GM19324 (cell line): ENCODE measurements around the gene LAMB2.

Source experiments
- ATAC-seq: cut with Tn5 transposase; IDR thresholded peaks from one replicate; pipeline ENCODE4 v1.9.1; 2021; ENCODE audit warnings: mild to moderate bottlenecking, moderate library complexity; ENCODE audit not compliant: unreplicated experiment, low FRiP score

LAMB2 gene

DNA sequence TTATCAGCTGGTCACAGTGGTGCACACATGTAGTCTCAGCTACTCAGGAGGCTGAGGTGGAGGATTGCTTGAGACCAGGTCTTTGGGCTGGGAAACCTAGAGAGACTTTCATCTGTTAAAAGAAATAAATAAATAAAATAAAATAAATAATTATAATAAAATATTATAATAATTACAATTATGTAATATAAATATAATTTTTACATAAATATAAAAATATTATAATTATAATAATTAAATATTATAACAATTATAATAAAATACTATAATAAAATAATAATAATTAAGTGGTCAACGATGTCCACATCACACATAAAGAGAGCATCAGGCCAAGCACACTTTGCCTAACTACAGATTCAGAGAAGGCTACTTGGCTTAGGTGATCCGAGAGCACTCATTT is 53.6 kb downstream of the LAMB2 start:
- no peak for ATAC-seq

DNA sequence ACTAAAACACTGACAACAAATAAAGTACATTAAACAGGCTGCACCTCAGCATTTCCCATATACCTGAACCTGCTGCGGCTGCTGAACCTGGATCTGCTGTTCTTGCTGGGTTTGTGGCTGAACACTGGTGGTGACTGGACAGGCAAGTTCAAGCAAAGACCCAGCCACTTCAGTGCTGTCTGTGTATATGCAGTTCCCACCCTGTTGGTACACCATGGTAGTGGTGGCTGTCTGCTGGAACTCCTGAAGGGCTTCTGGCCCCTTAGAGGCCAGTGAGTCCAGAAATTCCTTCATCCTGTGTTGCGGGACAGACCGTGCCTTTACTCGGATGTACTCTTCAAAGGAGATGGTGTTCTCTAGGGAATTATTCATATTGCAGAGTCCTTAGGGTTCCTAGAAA is 56.2 kb downstream of the LAMB2 start:
- ATAC-seq: no peak

DNA sequence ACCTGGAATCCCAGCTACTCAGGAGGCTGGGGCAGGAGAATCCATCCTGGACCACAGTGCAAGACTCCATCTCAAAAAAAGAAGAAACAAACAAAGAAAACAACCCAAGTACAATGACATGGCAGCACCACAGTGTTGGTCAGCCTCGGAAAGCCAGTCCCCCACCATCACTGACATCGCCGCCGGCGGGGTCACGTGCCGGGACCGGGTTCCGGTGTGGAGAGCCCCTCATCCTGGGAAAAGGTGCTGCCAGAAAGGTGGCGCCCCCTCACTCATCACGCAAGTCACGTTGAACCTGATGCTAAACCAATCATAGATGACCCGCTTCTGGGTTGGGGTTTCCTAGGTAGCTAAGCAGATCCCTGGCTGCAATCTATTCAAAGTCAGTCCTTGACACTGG is 56.7 kb downstream of the LAMB2 start:
- no peak for ATAC-seq
